HEK293 (cell line): ENCODE results near the gene RGS9.

Experiments
- CTCF ChIA-PET: fragments of 350-600 bp; formaldehyde crosslinking; extraction: SDS; loops from one replicate; lab custom pipeline; 2021; ENCODE audit warnings: antibody characterized with exemption; lab: Yijun Ruan, JAX
- POLR2A ChIA-PET: fragments of 300-600 bp; formaldehyde crosslinking; extraction: SDS; loops from one replicate; lab custom pipeline; 2020; ENCODE audit warnings: antibody characterized with exemption, inconsistent platforms; lab: Yijun Ruan, JAX
- H3K27ac ChIP-seq: fragments of 200-500 bp; sonication (Bioruptor generic); 2 replicates; pipeline ENCODE4 v1.5.1; 2014; ENCODE audit warnings: low read depth, low read length, control low read depth, inconsistent platforms; ENCODE audit errors: extremely low read depth
- H3K36me3 ChIP-seq, 2 experiments: fragments of 200-500 bp in 1 of 2; sonication (Bioruptor generic) in 1 of 2; 1 replicate in 1 of 2; 2 replicates in 1 of 2; pipeline ENCODE4 v1.5.1; 2014 to 2017; ENCODE audit warnings: inconsistent platforms in 2 of 2, low read length in 2 of 2; ENCODE audit not compliant: control insufficient read depth in 2 of 2, insufficient read depth in 1 of 2
- H3K4me1 ChIP-seq: fragments of 200-500 bp; sonication (Bioruptor generic); 2 replicates; pipeline ENCODE4 v1.5.1; 2014; ENCODE audit warnings: mild to moderate bottlenecking, low read length, inconsistent platforms; ENCODE audit not compliant: control insufficient read depth, insufficient read depth
- H3K4me3 ChIP-seq: 2 replicates; pipeline ENCODE4 v1.5.1; 2011; ENCODE audit warnings: low read depth, mild to moderate bottlenecking, control low read depth, low read length, moderate library complexity
- H3K9me3 ChIP-seq: fragments of 200-500 bp; sonication (Bioruptor generic); 2 replicates; pipeline ENCODE4 v1.5.1; 2014; ENCODE audit warnings: low read depth, low read length, inconsistent platforms; ENCODE audit not compliant: control insufficient read depth, insufficient read depth
- CTCF ChIP-seq: fragments of 450-650 bp; formaldehyde crosslinking; IDR thresholded peaks from 2 replicates; pipeline ENCODE4 v1.5.1; 2016; ENCODE audit warnings: missing biosample characterization, missing genetic modification characterization
- IKZF3 ChIP-seq: fragments of 450-650 bp; IDR thresholded peaks from 2 replicates; pipeline ENCODE4 v1.5.0; 2018; ENCODE audit warnings: missing biosample characterization, mild to moderate bottlenecking, missing genetic modification characterization, moderate library complexity
- OVOL3 ChIP-seq: fragments of 450-650 bp; formaldehyde crosslinking; IDR thresholded peaks from 2 replicates; pipeline ENCODE4 v1.5.1; 2016; ENCODE audit warnings: missing biosample characterization, missing genetic modification characterization
- PRDM2 ChIP-seq: fragments of 450-650 bp; formaldehyde crosslinking; IDR thresholded peaks from 2 replicates; pipeline ENCODE4 v1.5.1; 2016; ENCODE audit warnings: missing biosample characterization, missing genetic modification characterization, borderline replicate concordance
- SP7 ChIP-seq: fragments of 450-650 bp; formaldehyde crosslinking; IDR thresholded peaks from 2 replicates; pipeline ENCODE4 v1.5.1; 2016; ENCODE audit warnings: missing biosample characterization, missing genetic modification characterization
- ZBTB17 ChIP-seq: fragments of 450-650 bp; formaldehyde crosslinking; IDR thresholded peaks from 2 replicates; pipeline ENCODE4 v1.5.1; 2016; ENCODE audit warnings: missing biosample characterization, missing genetic modification characterization
- ZNF132 ChIP-seq: fragments of 450-650 bp; formaldehyde crosslinking; IDR thresholded peaks from 2 replicates; pipeline ENCODE4 v1.5.1; 2017; ENCODE audit warnings: missing biosample characterization, missing genetic modification characterization, borderline replicate concordance
- ZNF211 ChIP-seq: fragments of 450-650 bp; formaldehyde crosslinking; IDR thresholded peaks from 2 replicates; pipeline ENCODE4 v1.5.1; 2016; ENCODE audit warnings: low read depth, missing biosample characterization, missing genetic modification characterization
- ZNF366 ChIP-seq: fragments of 450-650 bp; formaldehyde crosslinking; conservative IDR thresholded peaks from 2 replicates; pipeline ENCODE4 v1.5.1; 2016; ENCODE audit warnings: missing biosample characterization, missing genetic modification characterization
- ZNF521 ChIP-seq: fragments of 450-650 bp; formaldehyde crosslinking; IDR thresholded peaks from 2 replicates; pipeline ENCODE4 v1.5.1; 2017; ENCODE audit warnings: missing biosample characterization, mild to moderate bottlenecking, missing genetic modification characterization
- ZNF560 ChIP-seq: fragments of 450-650 bp; formaldehyde crosslinking; IDR thresholded peaks from 2 replicates; pipeline ENCODE4 v1.5.1; 2017; ENCODE audit warnings: missing biosample characterization, missing genetic modification characterization, borderline replicate concordance
- ZNF600 ChIP-seq: fragments of 450-650 bp; formaldehyde crosslinking; IDR thresholded peaks from 2 replicates; pipeline ENCODE4 v1.5.1; 2016; ENCODE audit warnings: missing biosample characterization, missing genetic modification characterization
- ZNF629 ChIP-seq: fragments of 450-650 bp; formaldehyde crosslinking; IDR thresholded peaks from 2 replicates; pipeline ENCODE4 v1.5.1; 2017; ENCODE audit warnings: missing biosample characterization, missing genetic modification characterization
- ZNF654 ChIP-seq: fragments of 450-650 bp; formaldehyde crosslinking; IDR thresholded peaks from 2 replicates; pipeline ENCODE4 v1.5.1; 2016; ENCODE audit warnings: low read depth, missing biosample characterization, missing genetic modification characterization
- ZNF660 ChIP-seq: fragments of 450-650 bp; IDR thresholded peaks from 2 replicates; pipeline ENCODE4 v1.5.1; 2018; ENCODE audit warnings: missing biosample characterization, mild to moderate bottlenecking, missing genetic modification characterization

RGS9 gene

GRCh38 chr17:65198653-65199382 is 61.6 kb downstream of the RGS9 start:
- TF ChIP-seq ZNF521 (tag by site-specific recombination) (no peak), ZNF211 (tag by site-specific recombination) (no peak), ZBTB17 (tag by site-specific recombination) (peak; percentile 97), ZNF654 (tag by site-specific recombination) (peak; percentile 97), ZNF600 (tag by site-specific recombination) (no peak), SP7 (tag by site-specific recombination) (peak; percentile 32; the same call in 1 of the 2 replicates), ZNF629 (no peak), ZNF366 (tag by site-specific recombination) (peak; percentile 49), ZNF660 (tag by site-specific recombination) (0 out of 2 replicates have a peak, but pooled peaks have one; percentile 39), CTCF (tag by site-specific recombination) (peak; percentile 36; the same call in 1 of the 2 replicates), IKZF3 (tag by site-specific recombination) (peak; percentile 22; the same call in 1 of the 2 replicates), OVOL3 (tag by site-specific recombination) (no peak)
- no peak overlapping the region for H3K27ac ChIP-seq
- H3K36me3 ChIP-seq = no peaks in the 10 kb centered on the region
- H3K4me3 ChIP-seq = no peak overlapping the region
- ChIA-PET CTCF (interaction anchor here (0.6 to 1.8 kb wide), 12 partner anchors 10 to 1348 kb away, joined by 3 to 10 read pairs (median 4); no protein-coding TSS in a partner anchor), POLR2A (no interaction called here)
- no peaks in the 10 kb centered on the region for H3K9me3 ChIP-seq
- H3K4me1 ChIP-seq = no peaks in the 10 kb centered on the region

- TF ChIP-seq PRDM2 (tag by site-specific recombination) = no peak
- no peak for TF ChIP-seq ZNF560
- TF ChIP-seq ZNF132 (tag by site-specific recombination) = no peak
- no peaks in the 10 kb centered on the region for H3K9me3 ChIP-seq
- POLR2A ChIA-PET = no interaction called here
- H3K4me3 ChIP-seq = no peak overlapping the region
- H3K36me3 ChIP-seq = no peaks in the 10 kb centered on the region
- H3K27ac ChIP-seq = no peak overlapping the region
- CTCF ChIA-PET = interaction anchor here (0.6 to 1.0 kb wide), 6 partner anchors 16 to 686 kb away, joined by 3 read pairs; no protein-coding TSS in a partner anchor
- H3K4me1 ChIP-seq = no peaks in the 10 kb centered on the region
Measured at GRCh38 chr17:65201331-65201730, 64.2 kb downstream of the RGS9 start.
